ENCODE measurements around the gene CLASP1. TPM values are rescaled to one million over a fixed set of nuclear protein-coding genes. Genes with fewer than 3 reads are reported as not detected.

Gene CLASP1
- total RNA-seq, 4 donors from 2014 or later = 43.0 to 53.9 (median 51.3) TPM

GRCh38 chr2:121427187-121427689, 222.0 kb downstream of the CLASP1 start:
- no peak for TF ChIP-seq POLR2A (IDR thresholded peaks at IDR 0.05)
- no peak for TF ChIP-seq CTCF (IDR thresholded peaks at IDR 0.05)
- TF ChIP-seq EP300 (IDR thresholded peaks at IDR 0.05; ENCODE audit: low read depth) = no peak
- no peak for TF ChIP-seq POLR2AphosphoS5 (IDR thresholded peaks at IDR 0.05)
- DNase-seq = no peak
- intact Hi-C loops (cut with DNase I; ENCODE audit: low total_unique reads) (no loop called here), in situ Hi-C loops (cut with MboI; ENCODE audit: low pct_ligation_motif_present in 1 of 4, low pct_unique_long_range_greater_than_20kb in 1 of 4, low sequenced_read_pairs in 3 of 4) (no loop called here)
- Histone ChIP-seq H3K9me3 (no peaks in the 10 kb centered on the region), H3K27me3 (no peaks in the 10 kb centered on the region), H3K36me3 (peaks cover 0 to 35% (median 16%) of the 10 kb centered on the region in 4 donors), H3K4me1 (no peaks in the 10 kb centered on the region), H3K4me3 (no peak overlapping the region), H3K27ac (no peak overlapping the region)
- WGBS, 2 donors (ENCODE audit: low coverage in 1 of 2) = 88 to 98% methylated on average over 2 of the region's 2 CpGs

GRCh38 chr2:121420486-121420885, 228.8 kb downstream of the CLASP1 start:
- in situ Hi-C loops (cut with MboI; ENCODE audit: low pct_ligation_motif_present in 1 of 4, low pct_unique_long_range_greater_than_20kb in 1 of 4, low sequenced_read_pairs in 3 of 4) = loop anchor here in 1 of 4 donors (25.0 kb wide), 1 partner anchor 292 kb away; no protein-coding TSS in a partner anchor
- H3K27ac ChIP-seq = no peak overlapping the region
- H3K4me1 ChIP-seq = no peaks in the 10 kb centered on the region
- no peak for DNase-seq
- H3K9me3 ChIP-seq = no peaks in the 10 kb centered on the region
- peaks cover 0 to 13% (median 6%) of the 10 kb centered on the region in 4 donors for H3K36me3 ChIP-seq
- no peak overlapping the region for H3K4me3 ChIP-seq
- no peaks in the 10 kb centered on the region for H3K27me3 ChIP-seq
- TF ChIP-seq POLR2AphosphoS5 (IDR thresholded peaks at IDR 0.05) (no peak), POLR2A (IDR thresholded peaks at IDR 0.05) (no peak), CTCF (IDR thresholded peaks at IDR 0.05) (no peak), EP300 (IDR thresholded peaks at IDR 0.05; ENCODE audit: low read depth) (no peak)
- 85 to 86% methylated on average over 5 of the region's 5 CpGs for WGBS, 2 donors (ENCODE audit: low coverage in 1 of 2)
- intact Hi-C loops (cut with DNase I; ENCODE audit: low total_unique reads) = no loop called here

GRCh38 chr2:121419081-121419699, 230.1 kb downstream of the CLASP1 start:
- intact Hi-C loops (cut with DNase I; ENCODE audit: low total_unique reads) = no loop called here
- no peaks in the 10 kb centered on the region for H3K4me1 ChIP-seq
- H3K4me3 ChIP-seq = no peak overlapping the region
- no peaks in the 10 kb centered on the region for H3K27me3 ChIP-seq
- no peak for DNase-seq
- 78 to 92% methylated on average over 3 of the region's 3 CpGs for WGBS, 2 donors (ENCODE audit: low coverage in 1 of 2)
- H3K9me3 ChIP-seq = no peaks in the 10 kb centered on the region
- H3K36me3 ChIP-seq = peaks cover 0 to 6% (median 0%) of the 10 kb centered on the region in 4 donors
- in situ Hi-C loops (cut with MboI; ENCODE audit: low pct_ligation_motif_present in 1 of 4, low pct_unique_long_range_greater_than_20kb in 1 of 4, low sequenced_read_pairs in 3 of 4) = loop anchor here in 1 of 4 donors (25.0 kb wide), 1 partner anchor 293 kb away; no protein-coding TSS in a partner anchor
- no peak overlapping the region for H3K27ac ChIP-seq
- TF ChIP-seq EP300 (IDR thresholded peaks at IDR 0.05; ENCODE audit: low read depth) (no peak), CTCF (IDR thresholded peaks at IDR 0.05) (no peak), POLR2A (IDR thresholded peaks at IDR 0.05) (no peak), POLR2AphosphoS5 (IDR thresholded peaks at IDR 0.05) (no peak)

GRCh38 chr2:121418494-121419058, 230.7 kb downstream of the CLASP1 start:
- in situ Hi-C loops (cut with MboI; ENCODE audit: low pct_ligation_motif_present in 1 of 4, low pct_unique_long_range_greater_than_20kb in 1 of 4, low sequenced_read_pairs in 3 of 4) (loop anchor here in 1 of 4 donors (25.0 kb wide), 1 partner anchor 294 kb away; no protein-coding TSS in a partner anchor), intact Hi-C loops (cut with DNase I; ENCODE audit: low total_unique reads) (no loop called here)
- TF ChIP-seq CTCF (IDR thresholded peaks at IDR 0.05) = no peak
- no peak for TF ChIP-seq EP300 (IDR thresholded peaks at IDR 0.05; ENCODE audit: low read depth)
- TF ChIP-seq POLR2AphosphoS5 (IDR thresholded peaks at IDR 0.05) = no peak
- TF ChIP-seq POLR2A (IDR thresholded peaks at IDR 0.05) = no peak
- H3K4me3 ChIP-seq = no peak overlapping the region
- no peaks in the 10 kb centered on the region for H3K9me3 ChIP-seq
- DNase-seq = no peak
- no peaks in the 10 kb centered on the region for H3K4me1 ChIP-seq
- WGBS, 2 donors (ENCODE audit: low coverage in 1 of 2) = 92 to 96% methylated on average over 8 to 18 of the region's 18 CpGs
- no peaks in the 10 kb centered on the region for H3K27me3 ChIP-seq
- peaks cover 0 to 6% (median 0%) of the 10 kb centered on the region in 4 donors for H3K36me3 ChIP-seq
- no peak overlapping the region for H3K27ac ChIP-seq
